ENCODE results near the gene BACE2.

BACE2 gene

DNA sequence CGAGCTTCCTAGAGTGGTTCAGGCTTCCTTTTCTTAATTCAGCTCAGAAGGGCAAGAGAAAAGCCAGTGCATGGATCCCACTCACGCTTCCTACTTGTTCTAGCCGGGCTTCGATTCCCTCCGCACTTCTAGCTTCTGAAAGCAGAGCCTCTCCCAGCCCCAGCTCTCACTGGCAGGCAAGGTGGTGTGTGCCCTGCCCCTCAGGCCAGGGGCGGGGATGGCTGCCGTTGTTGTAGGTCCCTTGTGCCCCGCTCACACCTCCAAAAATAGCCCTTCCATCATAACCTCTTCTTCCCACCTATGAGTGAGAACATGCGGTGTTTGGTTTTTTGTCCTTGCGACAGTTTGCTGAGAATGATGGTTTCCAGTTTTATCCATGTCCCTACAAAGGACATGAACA is 31.6 kb downstream of the BACE2 start:
- TF ChIP-seq, protein P1, sequence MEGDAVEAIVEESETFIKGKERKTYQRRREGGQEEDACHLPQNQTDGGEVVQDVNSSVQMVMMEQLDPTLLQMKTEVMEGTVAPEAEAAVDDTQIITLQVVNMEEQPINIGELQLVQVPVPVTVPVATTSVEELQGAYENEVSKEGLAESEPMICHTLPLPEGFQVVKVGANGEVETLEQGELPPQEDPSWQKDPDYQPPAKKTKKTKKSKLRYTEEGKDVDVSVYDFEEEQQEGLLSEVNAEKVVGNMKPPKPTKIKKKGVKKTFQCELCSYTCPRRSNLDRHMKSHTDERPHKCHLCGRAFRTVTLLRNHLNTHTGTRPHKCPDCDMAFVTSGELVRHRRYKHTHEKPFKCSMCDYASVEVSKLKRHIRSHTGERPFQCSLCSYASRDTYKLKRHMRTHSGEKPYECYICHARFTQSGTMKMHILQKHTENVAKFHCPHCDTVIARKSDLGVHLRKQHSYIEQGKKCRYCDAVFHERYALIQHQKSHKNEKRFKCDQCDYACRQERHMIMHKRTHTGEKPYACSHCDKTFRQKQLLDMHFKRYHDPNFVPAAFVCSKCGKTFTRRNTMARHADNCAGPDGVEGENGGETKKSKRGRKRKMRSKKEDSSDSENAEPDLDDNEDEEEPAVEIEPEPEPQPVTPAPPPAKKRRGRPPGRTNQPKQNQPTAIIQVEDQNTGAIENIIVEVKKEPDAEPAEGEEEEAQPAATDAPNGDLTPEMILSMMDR (IDR thresholded peaks at IDR 0.05; ENCODE audit: low read length, missing control alignments): no peak
- H3K4me3 ChIP-seq (replicated peaks; ENCODE audit: low read depth, low read length): no peak overlapping the region

DNA sequence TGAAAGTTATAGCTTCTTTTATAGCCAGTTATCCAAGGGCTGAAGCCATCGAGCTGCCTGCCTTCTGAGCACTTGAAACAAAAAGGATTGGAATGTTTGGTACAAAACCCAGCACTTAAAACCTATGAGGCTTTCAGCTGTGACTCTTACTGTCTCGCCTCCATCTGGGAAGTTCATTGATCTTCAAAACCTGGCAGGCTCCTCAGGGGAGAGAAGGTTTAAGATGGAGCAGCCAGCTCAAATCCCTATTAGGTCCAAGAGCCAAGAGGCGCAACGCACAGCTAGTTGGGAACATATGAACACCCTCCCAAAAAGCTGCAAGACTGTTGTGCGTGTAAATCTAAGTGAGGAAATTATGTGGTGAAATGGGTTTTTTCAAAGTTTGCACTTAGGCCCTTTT is 33.4 kb downstream of the BACE2 start:
- TF ChIP-seq, protein P1 (IDR thresholded peaks at IDR 0.05; ENCODE audit: low read length, missing control alignments): no peak
- DNase-seq (ENCODE audit: low read depth): no peak
- no peak overlapping the region for H3K4me3 ChIP-seq (replicated peaks; ENCODE audit: low read depth, low read length)

More for the DNA sequence above, 31.6 kb downstream of the BACE2 start:
- no peak for DNase-seq (ENCODE audit: low read depth)

- no peak for DNase-seq (ENCODE audit: low read depth)
These were observed 36.8 kb downstream of the BACE2 start for GRCh38 chr21:41204736-41205135.

GRCh38 chr21:41207401-41208375 is 39.7 kb downstream of the BACE2 start:
- H3K4me3 ChIP-seq (replicated peaks; ENCODE audit: low read depth, low read length): peak overlapping the region; percentile 31
- TF ChIP-seq, protein P1 (IDR thresholded peaks at IDR 0.05; ENCODE audit: low read length, missing control alignments): no peak
- peak; percentile 89 for DNase-seq (ENCODE audit: low read depth)

More at GRCh38 chr21:41204736-41205135, 36.8 kb downstream of the BACE2 start:
- no peak overlapping the region for H3K4me3 ChIP-seq (replicated peaks; ENCODE audit: low read depth, low read length)
- TF ChIP-seq, protein P1 (IDR thresholded peaks at IDR 0.05; ENCODE audit: low read length, missing control alignments): no peak

DNA sequence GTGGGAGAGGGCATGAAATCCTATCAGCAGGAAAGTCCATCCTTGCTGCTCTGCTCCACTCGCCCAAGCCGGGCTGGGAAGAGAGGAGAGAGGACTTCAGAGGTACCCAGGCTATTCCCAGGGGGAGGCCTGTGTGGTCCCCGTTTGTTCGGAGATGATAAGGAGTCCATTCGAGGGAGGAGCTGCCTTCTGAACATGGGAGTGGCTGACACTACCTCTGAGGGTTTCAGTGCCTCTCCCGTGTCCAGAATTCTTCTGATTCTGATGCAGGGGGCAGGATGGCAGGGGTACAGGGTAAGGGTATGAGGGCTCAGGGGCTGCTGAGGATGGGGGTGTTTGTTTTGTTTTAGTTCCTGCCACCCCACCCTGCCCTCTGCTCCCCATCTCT is 40.4 kb downstream of the BACE2 start:
- H3K4me3 ChIP-seq (replicated peaks; ENCODE audit: low read depth, low read length): no peak overlapping the region
- TF ChIP-seq, protein P1 (IDR thresholded peaks at IDR 0.05; ENCODE audit: low read length, missing control alignments): no peak
- no peak for DNase-seq (ENCODE audit: low read depth)

- DNase-seq (ENCODE audit: low read depth): no peak
- TF ChIP-seq, protein P1 (IDR thresholded peaks at IDR 0.05; ENCODE audit: low read length, missing control alignments): no peak
- no peak overlapping the region for H3K4me3 ChIP-seq (replicated peaks; ENCODE audit: low read depth, low read length)
These were observed 41.2 kb downstream of the BACE2 start for GRCh38 chr21:41209016-41209619.

All from fibroblast of pulmonary artery (primary cell).